ENCODE results near the gene FGGY. TPM values are rescaled to one million over a fixed set of nuclear protein-coding genes. Genes with fewer than 3 reads are reported as not detected.

FGGY gene
- total RNA-seq, 2 donors from 2014 or later: 14.1 to 14.8 TPM

DNA sequence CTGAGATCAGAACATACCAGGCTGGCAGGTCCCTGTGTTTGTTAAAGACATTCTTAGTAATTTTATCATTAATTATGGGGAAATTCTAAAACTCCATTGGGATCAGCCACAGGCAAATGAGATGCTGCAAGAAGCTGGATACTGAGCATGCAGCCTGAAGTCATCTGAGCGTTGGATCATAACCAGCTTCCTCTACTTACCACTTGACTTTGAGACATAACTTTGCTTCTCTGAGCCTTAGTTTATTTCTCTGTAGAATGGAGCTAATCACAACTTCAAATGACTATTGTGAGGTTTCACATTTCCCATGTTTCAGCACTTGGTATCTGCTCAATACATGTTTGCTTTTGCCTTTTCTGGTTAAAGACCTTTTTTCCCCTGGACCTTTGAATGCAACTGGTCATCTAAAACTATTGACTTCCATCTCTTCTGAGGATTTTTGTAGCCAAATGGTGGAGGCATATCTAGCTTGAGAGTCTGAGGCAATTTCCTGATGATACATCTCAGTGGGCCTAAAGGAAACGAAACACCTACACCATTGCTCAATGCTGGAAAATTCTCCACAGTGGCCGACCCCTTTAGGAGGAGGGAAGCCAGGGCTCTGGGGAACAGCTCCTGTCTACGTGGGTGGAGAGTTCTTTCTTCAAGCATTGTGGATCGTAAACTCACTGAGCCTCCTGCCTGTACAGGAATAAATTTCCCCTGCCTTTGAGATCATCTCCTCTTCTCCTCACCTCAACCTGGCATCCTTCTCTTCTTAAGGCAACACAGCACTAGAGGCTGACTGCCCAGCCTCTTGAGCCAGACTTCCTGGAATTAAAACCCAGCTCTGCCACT lies 408.8 kb downstream of the FGGY start:
- H3K36me3 Mint-ChIP-seq (ENCODE audit: low read depth): peaks cover 2% of the 10 kb centered on the region
- TF ChIP-seq, protein P1, sequence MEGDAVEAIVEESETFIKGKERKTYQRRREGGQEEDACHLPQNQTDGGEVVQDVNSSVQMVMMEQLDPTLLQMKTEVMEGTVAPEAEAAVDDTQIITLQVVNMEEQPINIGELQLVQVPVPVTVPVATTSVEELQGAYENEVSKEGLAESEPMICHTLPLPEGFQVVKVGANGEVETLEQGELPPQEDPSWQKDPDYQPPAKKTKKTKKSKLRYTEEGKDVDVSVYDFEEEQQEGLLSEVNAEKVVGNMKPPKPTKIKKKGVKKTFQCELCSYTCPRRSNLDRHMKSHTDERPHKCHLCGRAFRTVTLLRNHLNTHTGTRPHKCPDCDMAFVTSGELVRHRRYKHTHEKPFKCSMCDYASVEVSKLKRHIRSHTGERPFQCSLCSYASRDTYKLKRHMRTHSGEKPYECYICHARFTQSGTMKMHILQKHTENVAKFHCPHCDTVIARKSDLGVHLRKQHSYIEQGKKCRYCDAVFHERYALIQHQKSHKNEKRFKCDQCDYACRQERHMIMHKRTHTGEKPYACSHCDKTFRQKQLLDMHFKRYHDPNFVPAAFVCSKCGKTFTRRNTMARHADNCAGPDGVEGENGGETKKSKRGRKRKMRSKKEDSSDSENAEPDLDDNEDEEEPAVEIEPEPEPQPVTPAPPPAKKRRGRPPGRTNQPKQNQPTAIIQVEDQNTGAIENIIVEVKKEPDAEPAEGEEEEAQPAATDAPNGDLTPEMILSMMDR (conservative IDR thresholded peaks at IDR 0.05): no peak
- no peak overlapping the region for H3K9ac ChIP-seq (ENCODE audit: extremely low read depth, low read length, poor library complexity, severe bottlenecking)

DNA sequence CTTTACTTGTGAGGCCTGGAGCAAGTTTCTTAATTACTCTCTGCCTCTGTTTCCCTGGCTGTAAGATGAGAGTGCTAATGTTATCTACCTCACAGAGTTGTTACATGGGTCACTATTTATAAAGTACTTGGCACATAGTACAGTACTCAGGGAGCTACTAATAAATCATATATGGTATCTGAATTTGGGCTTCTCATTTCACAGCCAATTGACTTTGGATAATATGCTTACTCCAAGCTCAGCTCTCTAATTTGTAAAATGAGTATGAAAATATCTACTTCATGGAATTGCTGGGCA lies 409.4 kb downstream of the FGGY start:
- Mint-ChIP-seq H3K27me3 (ENCODE audit: insufficient read depth) (no peaks in the 10 kb centered on the region), H3K27ac (no peak overlapping the region), H3K4me1 (no peaks in the 10 kb centered on the region), H3K36me3 (ENCODE audit: low read depth) (peaks cover 2% of the 10 kb centered on the region), H3K4me3 (no peak overlapping the region), H3K9me3 (peaks cover 12% of the 10 kb centered on the region)
- H3K36me3 ChIP-seq (ENCODE audit: control insufficient read depth, insufficient read depth, low read length): no peaks in the 10 kb centered on the region
- H3K9ac ChIP-seq (ENCODE audit: extremely low read depth, low read length, poor library complexity, severe bottlenecking): no peak overlapping the region
- H3K27me3 ChIP-seq (ENCODE audit: control insufficient read depth, insufficient read depth, low read length, poor library complexity, severe bottlenecking): no peaks in the 10 kb centered on the region
- TF ChIP-seq, protein P1 (conservative IDR thresholded peaks at IDR 0.05): no peak
- no peaks in the 10 kb centered on the region for H3K4me1 ChIP-seq (ENCODE audit: control insufficient read depth, insufficient read depth, low read length)
- H3K4me3 ChIP-seq (ENCODE audit: low read length): no peak overlapping the region
- no peak overlapping the region for H3K27ac ChIP-seq (ENCODE audit: low read depth, low read length)
- no peak for DNase-seq
- H3K9me3 ChIP-seq (ENCODE audit: control insufficient read depth, low read length): peaks cover 3% of the 10 kb centered on the region

More for the DNA sequence above, 408.8 kb downstream of the FGGY start:
- peaks cover 6% of the 10 kb centered on the region for H3K9me3 Mint-ChIP-seq
- no peaks in the 10 kb centered on the region for H3K27me3 Mint-ChIP-seq (ENCODE audit: insufficient read depth)
- no peak overlapping the region for H3K27ac Mint-ChIP-seq
- H3K4me1 Mint-ChIP-seq: no peaks in the 10 kb centered on the region
- peaks cover 2% of the 10 kb centered on the region for H3K9me3 ChIP-seq (ENCODE audit: control insufficient read depth, low read length)
- no peaks in the 10 kb centered on the region for H3K36me3 ChIP-seq (ENCODE audit: control insufficient read depth, insufficient read depth, low read length)
- no peak for DNase-seq
- no peak overlapping the region for H3K4me3 Mint-ChIP-seq
- no peak overlapping the region for H3K27ac ChIP-seq (ENCODE audit: low read depth, low read length)
- H3K27me3 ChIP-seq (ENCODE audit: control insufficient read depth, insufficient read depth, low read length, poor library complexity, severe bottlenecking): no peaks in the 10 kb centered on the region
- H3K4me3 ChIP-seq (ENCODE audit: low read length): no peak overlapping the region
- no peaks in the 10 kb centered on the region for H3K4me1 ChIP-seq (ENCODE audit: control insufficient read depth, insufficient read depth, low read length)
- WGBS, 2 experiments (ENCODE audit: insufficient coverage in 1 of 2, insufficient read length in 1 of 2): 90% methylated on average over 2 to 5 of the region's 5 CpGs

DNA sequence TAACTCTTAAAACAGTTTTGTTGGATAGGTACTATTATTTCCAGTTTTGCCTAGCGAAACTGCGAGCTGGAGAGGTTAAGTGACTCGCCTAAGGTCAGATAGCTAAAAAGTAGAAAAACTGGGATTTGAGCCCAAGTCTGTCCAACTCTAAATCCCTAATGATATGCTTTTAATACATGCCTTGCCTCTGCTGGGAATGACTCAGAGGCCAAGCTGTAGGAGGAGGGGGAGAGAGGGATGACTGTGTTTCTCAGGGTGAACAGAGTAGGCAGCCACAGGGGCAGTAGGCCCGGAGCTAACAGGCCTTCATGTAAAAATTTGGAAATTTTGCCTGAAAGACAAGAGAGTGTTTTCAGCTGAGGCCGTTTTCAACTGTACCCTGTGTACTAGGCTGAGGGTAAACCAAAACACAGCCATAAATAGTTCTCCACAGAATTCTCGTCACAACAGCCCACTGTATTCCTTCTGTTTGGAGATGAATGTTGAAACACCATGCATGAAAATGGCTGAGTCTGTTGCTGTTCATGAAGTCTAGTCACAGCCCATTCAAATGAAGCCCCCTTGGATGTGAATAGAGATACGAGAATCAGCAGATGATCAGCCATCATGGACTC lies 410.4 kb downstream of the FGGY start:
- no peaks in the 10 kb centered on the region for H3K36me3 ChIP-seq (ENCODE audit: control insufficient read depth, insufficient read depth, low read length)
- WGBS, 2 experiments (ENCODE audit: insufficient coverage in 1 of 2, insufficient read length in 1 of 2): 88 to 95% methylated on average over 7 of the region's 7 CpGs
- Mint-ChIP-seq H3K27ac (no peak overlapping the region), H3K27me3 (ENCODE audit: insufficient read depth) (no peaks in the 10 kb centered on the region), H3K36me3 (ENCODE audit: low read depth) (peaks cover 5% of the 10 kb centered on the region), H3K9me3 (peaks cover 12% of the 10 kb centered on the region), H3K4me1 (no peaks in the 10 kb centered on the region), H3K4me3 (no peak overlapping the region)
- no peaks in the 10 kb centered on the region for H3K27me3 ChIP-seq (ENCODE audit: control insufficient read depth, insufficient read depth, low read length, poor library complexity, severe bottlenecking)
- no peak for DNase-seq
- H3K4me3 ChIP-seq (ENCODE audit: low read length): no peak overlapping the region
- TF ChIP-seq, protein P1 (conservative IDR thresholded peaks at IDR 0.05): no peak
- peaks cover 3% of the 10 kb centered on the region for H3K9me3 ChIP-seq (ENCODE audit: control insufficient read depth, low read length)
- H3K4me1 ChIP-seq (ENCODE audit: control insufficient read depth, insufficient read depth, low read length): no peaks in the 10 kb centered on the region
- H3K9ac ChIP-seq (ENCODE audit: extremely low read depth, low read length, poor library complexity, severe bottlenecking): no peak overlapping the region
- no peak overlapping the region for H3K27ac ChIP-seq (ENCODE audit: low read depth, low read length)

All from endodermal cell (in vitro differentiated cells).